Measurements from ENCODE around the gene COL11A2. TPM values are rescaled to one million over a fixed set of nuclear protein-coding genes. Genes with fewer than 3 reads are reported as not detected.
"Not testable (repeated sequence)": the region's sequence is repeated elsewhere in the genome, so short reads cannot be mapped to it uniquely, and the experiment has no call there.

Gene COL11A2
- 5.3 TPM for polyA plus RNA-seq
- long read RNA-seq, donor 1: 0 reads
- long read RNA-seq, donor 2, partial matches to known transcripts: 58 of 74 reads
- long read RNA-seq, donor 2, other reads (novel, unspliced or antisense): 16 of 74 reads
- long read RNA-seq, donor 3: 0 reads
- long read RNA-seq, donor 4: 0 reads
- long read RNA-seq, donor 5: 0 reads
- long read RNA-seq, donor 6: 0 reads
- long read RNA-seq, donor 7: 0 reads
- long read RNA-seq, donor 8: 0 reads
- long read RNA-seq, donor 9: 0 reads
- long read RNA-seq, donor 10: 0 reads
- long read RNA-seq, donor 11: 0 reads

GRCh38 chr6:33192105-33192646 lies at the start of gene COL11A2:
Gene COL11A2, minus strand, starts transcription at chr6:33192467. Its CDS starts 227 bp downstream, at chr6:33192240.
- H3K27ac ChIP-seq (ENCODE audit: low read length): no peak within 1 kb of the TSS
- WGBS (ENCODE audit: insufficient coverage, low lambda C conversion rate): no CpG with 5 or more reads among the region's 35 CpGs
- H3K27me3 ChIP-seq (ENCODE audit: control insufficient read depth, insufficient read depth, low read length): peaks cover 34% of the 10 kb centered on the region
- peaks cover 34% of the 10 kb centered on the region for H3K36me3 ChIP-seq (ENCODE audit: control insufficient read depth, insufficient read depth, low read length)
- peaks cover 13% of the 10 kb centered on the region for H3K4me1 ChIP-seq (ENCODE audit: control insufficient read depth, insufficient read depth, low read length)
- DNase-seq: no peak
- peak within 1 kb of the TSS; percentile 11 for H3K4me3 ChIP-seq (ENCODE audit: low read length)
- peaks cover 3% of the 10 kb centered on the region for H3K9me3 ChIP-seq (ENCODE audit: control insufficient read depth, low read depth, low read length)

DNA sequence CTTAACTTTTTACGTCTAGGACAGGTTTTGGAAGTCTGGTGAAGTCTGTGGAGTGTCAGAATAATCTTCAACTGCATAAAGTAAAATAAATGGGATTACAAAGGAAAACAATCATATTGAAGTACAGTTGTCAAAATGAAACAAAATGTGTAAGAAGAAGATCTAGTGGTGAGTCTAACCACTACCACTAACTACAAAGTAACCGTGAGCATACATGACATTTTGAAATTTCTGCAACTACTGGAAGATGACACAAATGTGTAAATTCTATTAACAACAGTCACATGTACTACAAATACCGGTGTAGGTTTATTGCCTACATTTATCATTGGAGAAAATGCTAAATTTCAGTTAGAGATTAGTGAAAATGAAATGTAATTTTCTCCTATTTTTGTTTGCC lies 49.7 kb upstream of the COL11A2 start:
- Histone ChIP-seq H3K27me3 (ENCODE audit: control insufficient read depth, insufficient read depth, low read length) (peaks cover 13% of the 10 kb centered on the region), H3K27ac (ENCODE audit: low read length) (no peak overlapping the region), H3K36me3 (ENCODE audit: control insufficient read depth, insufficient read depth, low read length) (no peaks in the 10 kb centered on the region), H3K4me1 (ENCODE audit: control insufficient read depth, insufficient read depth, low read length) (no peaks in the 10 kb centered on the region), H3K4me3 (ENCODE audit: low read length) (no peak overlapping the region), H3K9me3 (ENCODE audit: control insufficient read depth, low read depth, low read length) (no peaks in the 10 kb centered on the region)
- no peak for DNase-seq
- 67% methylated on average over 1 of the region's 3 CpGs for WGBS (ENCODE audit: insufficient coverage, low lambda C conversion rate)

GRCh38 chr6:33237741-33238140 lies 45.5 kb upstream of the COL11A2 start:
- DNase-seq: no peak
- H3K27me3 ChIP-seq (ENCODE audit: control insufficient read depth, insufficient read depth, low read length): peaks cover 24% of the 10 kb centered on the region
- no peak overlapping the region for H3K4me3 ChIP-seq (ENCODE audit: low read length)
- no peaks in the 10 kb centered on the region for H3K4me1 ChIP-seq (ENCODE audit: control insufficient read depth, insufficient read depth, low read length)
- no CpG with 5 or more reads among the region's 2 CpGs for WGBS (ENCODE audit: insufficient coverage, low lambda C conversion rate)
- no peaks in the 10 kb centered on the region for H3K36me3 ChIP-seq (ENCODE audit: control insufficient read depth, insufficient read depth, low read length)
- no peaks in the 10 kb centered on the region for H3K9me3 ChIP-seq (ENCODE audit: control insufficient read depth, low read depth, low read length)
- H3K27ac ChIP-seq (ENCODE audit: low read length): no peak overlapping the region

DNA sequence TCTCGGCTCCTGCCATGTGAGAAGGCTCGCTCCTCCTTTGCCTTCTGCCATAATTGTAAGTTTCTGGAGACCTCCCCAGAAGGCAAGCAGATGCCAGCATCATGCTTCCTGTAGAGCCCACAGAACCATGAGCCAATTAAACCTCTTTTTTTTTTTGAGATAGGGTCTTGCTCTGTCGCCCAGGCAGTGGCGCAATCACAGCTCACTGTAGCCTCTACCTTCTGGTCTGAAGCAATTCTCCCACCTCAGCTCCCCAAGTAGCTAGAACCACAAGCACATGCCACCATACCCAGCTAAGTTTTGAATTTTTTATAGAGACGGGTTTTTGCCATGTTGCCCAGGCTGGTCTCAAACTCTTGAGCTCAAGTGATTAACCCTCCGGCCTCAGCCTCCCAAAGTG lies 44.6 kb upstream of the COL11A2 start:
- H3K27ac ChIP-seq (ENCODE audit: low read length): no peak overlapping the region
- H3K36me3 ChIP-seq (ENCODE audit: control insufficient read depth, insufficient read depth, low read length): no peaks in the 10 kb centered on the region
- no peak for DNase-seq
- no peak overlapping the region for H3K4me3 ChIP-seq (ENCODE audit: low read length)
- no CpG with 5 or more reads among the region's 6 CpGs for WGBS (ENCODE audit: insufficient coverage, low lambda C conversion rate)
- peaks cover 28% of the 10 kb centered on the region for H3K27me3 ChIP-seq (ENCODE audit: control insufficient read depth, insufficient read depth, low read length)
- no peaks in the 10 kb centered on the region for H3K4me1 ChIP-seq (ENCODE audit: control insufficient read depth, insufficient read depth, low read length)
- H3K9me3 ChIP-seq (ENCODE audit: control insufficient read depth, low read depth, low read length): no peaks in the 10 kb centered on the region

DNA sequence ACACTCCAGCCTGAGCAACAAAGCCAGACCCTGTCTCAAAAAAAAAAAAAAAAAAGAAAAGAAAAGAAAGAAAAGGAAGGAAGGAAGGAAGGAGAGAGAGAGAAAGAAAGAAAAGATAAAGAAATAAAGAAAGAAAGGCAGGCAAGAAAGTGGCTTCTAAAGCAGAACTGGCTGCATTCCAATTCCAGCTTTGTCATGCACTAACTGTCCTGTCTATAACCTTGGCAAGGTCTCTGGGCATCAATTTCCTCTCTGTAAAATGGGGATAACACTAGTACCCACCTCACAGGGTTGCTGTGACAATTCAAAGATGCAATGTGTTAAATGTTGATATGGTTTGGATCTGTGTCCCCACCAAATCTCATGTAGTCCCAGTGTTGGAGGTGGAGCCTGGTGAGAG lies 44.1 kb upstream of the COL11A2 start:
- H3K27ac ChIP-seq (ENCODE audit: low read length): no peak overlapping the region
- no peak overlapping the region for H3K4me3 ChIP-seq (ENCODE audit: low read length)
- no peaks in the 10 kb centered on the region for H3K9me3 ChIP-seq (ENCODE audit: control insufficient read depth, low read depth, low read length)
- no peaks in the 10 kb centered on the region for H3K4me1 ChIP-seq (ENCODE audit: control insufficient read depth, insufficient read depth, low read length)
- no peak for DNase-seq
- H3K27me3 ChIP-seq (ENCODE audit: control insufficient read depth, insufficient read depth, low read length): peaks cover 28% of the 10 kb centered on the region
- no peaks in the 10 kb centered on the region for H3K36me3 ChIP-seq (ENCODE audit: control insufficient read depth, insufficient read depth, low read length)

- peaks cover 28% of the 10 kb centered on the region for H3K27me3 ChIP-seq (ENCODE audit: control insufficient read depth, insufficient read depth, low read length)
- H3K9me3 ChIP-seq (ENCODE audit: control insufficient read depth, low read depth, low read length): no peaks in the 10 kb centered on the region
- no peak overlapping the region for H3K4me3 ChIP-seq (ENCODE audit: low read length)
- no peaks in the 10 kb centered on the region for H3K4me1 ChIP-seq (ENCODE audit: control insufficient read depth, insufficient read depth, low read length)
- no peak for DNase-seq
- no peak overlapping the region for H3K27ac ChIP-seq (ENCODE audit: low read length)
- H3K36me3 ChIP-seq (ENCODE audit: control insufficient read depth, insufficient read depth, low read length): no peaks in the 10 kb centered on the region
- WGBS (ENCODE audit: insufficient coverage, low lambda C conversion rate): 7% methylated on average over 3 of the region's 6 CpGs
Observed at GRCh38 chr6:33235221-33235634, 43.0 kb upstream of the COL11A2 start.

DNA sequence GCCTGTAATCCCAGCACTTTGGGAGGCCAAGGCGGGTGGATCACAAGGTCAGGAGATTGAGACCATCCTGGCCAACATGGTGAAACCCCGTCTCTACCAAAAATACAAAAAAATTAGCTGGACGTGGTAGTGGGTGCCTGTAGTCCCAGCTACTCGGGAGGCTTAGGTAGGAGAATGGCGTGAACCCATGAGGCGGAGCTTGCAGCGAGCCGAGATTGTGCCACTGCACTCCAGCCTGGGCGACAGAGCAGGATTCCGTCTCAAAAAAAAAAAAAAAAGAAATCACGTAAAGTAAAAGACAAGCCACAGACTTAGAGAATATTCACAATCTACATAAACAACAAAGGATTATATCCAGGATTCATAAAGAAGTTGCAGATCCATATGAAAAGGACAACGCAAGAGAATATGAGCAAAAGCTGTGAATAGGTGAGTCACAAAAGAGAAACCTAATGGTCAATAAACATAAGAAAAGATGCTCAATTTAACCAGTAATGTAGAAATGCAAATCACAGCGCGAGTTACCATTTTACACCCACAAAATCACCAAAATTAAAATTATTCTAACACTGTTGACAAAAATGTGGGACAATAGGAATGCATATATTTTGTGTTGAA lies 34.3 kb upstream of the COL11A2 start:
- DNase-seq; H3K27ac ChIP-seq (ENCODE audit: low read length); H3K4me3 ChIP-seq (ENCODE audit: low read length); H3K9me3 ChIP-seq (ENCODE audit: control insufficient read depth, low read depth, low read length); H3K36me3 ChIP-seq (ENCODE audit: control insufficient read depth, insufficient read depth, low read length); H3K4me1 ChIP-seq (ENCODE audit: control insufficient read depth, insufficient read depth, low read length): not testable (repeated sequence)
- WGBS (ENCODE audit: insufficient coverage, low lambda C conversion rate): no CpG with 5 or more reads among the region's 14 CpGs
- H3K27me3 ChIP-seq (ENCODE audit: control insufficient read depth, insufficient read depth, low read length): peaks cover 19% of the 10 kb centered on the region

DNA sequence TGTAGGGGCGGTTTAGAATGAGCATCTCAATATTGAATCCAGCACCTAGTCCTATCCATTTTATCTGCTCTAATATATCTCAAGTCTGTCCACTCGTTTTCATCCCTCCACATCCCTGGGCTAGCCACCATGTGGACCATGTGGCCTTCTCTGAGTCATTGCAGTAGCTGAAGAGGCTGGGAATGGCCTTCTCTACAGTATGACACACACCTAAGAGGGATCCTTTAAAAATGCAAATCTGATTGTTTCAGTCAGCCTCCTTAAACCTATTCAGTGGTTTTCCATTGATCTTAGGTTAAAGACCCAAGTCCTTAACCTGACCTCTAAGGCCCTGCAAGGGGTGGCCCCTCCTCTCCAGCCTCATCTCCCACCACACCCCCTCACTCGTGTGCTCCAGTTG lies 25.4 kb upstream of the COL11A2 start:
- Histone ChIP-seq H3K27ac (ENCODE audit: low read length) (no peak overlapping the region), H3K4me1 (ENCODE audit: control insufficient read depth, insufficient read depth, low read length) (peaks cover 8% of the 10 kb centered on the region), H3K4me3 (ENCODE audit: low read length) (no peak overlapping the region), H3K36me3 (ENCODE audit: control insufficient read depth, insufficient read depth, low read length) (no peaks in the 10 kb centered on the region), H3K27me3 (ENCODE audit: control insufficient read depth, insufficient read depth, low read length) (peaks cover 38% of the 10 kb centered on the region), H3K9me3 (ENCODE audit: control insufficient read depth, low read depth, low read length) (no peaks in the 10 kb centered on the region)
- no peak for DNase-seq
- WGBS (ENCODE audit: insufficient coverage, low lambda C conversion rate): no CpG with 5 or more reads among the region's 3 CpGs

- no peak overlapping the region for H3K4me3 ChIP-seq (ENCODE audit: low read length)
- no peak for DNase-seq
- peaks cover 9% of the 10 kb centered on the region for H3K4me1 ChIP-seq (ENCODE audit: control insufficient read depth, insufficient read depth, low read length)
- no CpG with 5 or more reads among the region's 6 CpGs for WGBS (ENCODE audit: insufficient coverage, low lambda C conversion rate)
- H3K27ac ChIP-seq (ENCODE audit: low read length): no peak overlapping the region
- H3K9me3 ChIP-seq (ENCODE audit: control insufficient read depth, low read depth, low read length): no peaks in the 10 kb centered on the region
- H3K27me3 ChIP-seq (ENCODE audit: control insufficient read depth, insufficient read depth, low read length): peaks cover 39% of the 10 kb centered on the region
- H3K36me3 ChIP-seq (ENCODE audit: control insufficient read depth, insufficient read depth, low read length): peaks cover under 1% of the 10 kb centered on the region
Observed at GRCh38 chr6:33217246-33217645, 25.0 kb upstream of the COL11A2 start.

DNA sequence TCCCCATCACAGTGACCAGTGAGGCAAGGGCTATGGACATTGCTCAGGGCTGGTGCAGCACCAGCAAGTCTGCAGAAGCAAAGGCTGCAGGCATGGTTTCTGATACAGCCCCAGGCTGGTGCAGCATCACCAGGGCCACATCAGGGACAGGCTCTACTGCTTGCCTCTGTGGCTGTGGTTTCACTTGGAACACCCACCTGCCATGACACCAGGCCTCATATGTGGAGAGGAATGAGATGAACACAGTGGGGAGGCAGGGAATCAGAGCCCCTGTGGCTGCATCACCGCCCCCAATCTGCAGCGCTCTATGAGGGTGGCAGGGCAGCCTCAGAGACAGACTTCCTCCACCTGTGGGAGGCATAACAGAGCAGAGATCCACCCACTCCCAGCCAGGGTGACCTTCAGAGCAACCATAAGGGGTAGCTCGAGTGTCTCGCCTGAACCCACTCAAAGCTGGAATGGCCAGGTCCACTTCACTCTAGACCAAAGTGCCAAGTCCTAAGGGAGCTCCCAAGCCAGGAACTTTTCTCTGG lies 23.9 kb upstream of the COL11A2 start:
- Histone ChIP-seq H3K36me3 (ENCODE audit: control insufficient read depth, insufficient read depth, low read length) (peaks cover 8% of the 10 kb centered on the region), H3K27me3 (ENCODE audit: control insufficient read depth, insufficient read depth, low read length) (peaks cover 38% of the 10 kb centered on the region)
- no CpG with 5 or more reads among the region's 4 CpGs for WGBS (ENCODE audit: insufficient coverage, low lambda C conversion rate)

More for the DNA sequence above, 23.9 kb upstream of the COL11A2 start:
- DNase-seq: no peak
- no peak overlapping the region for H3K27ac ChIP-seq (ENCODE audit: low read length)
- peaks cover 9% of the 10 kb centered on the region for H3K4me1 ChIP-seq (ENCODE audit: control insufficient read depth, insufficient read depth, low read length)
- H3K9me3 ChIP-seq (ENCODE audit: control insufficient read depth, low read depth, low read length): no peaks in the 10 kb centered on the region
- no peak overlapping the region for H3K4me3 ChIP-seq (ENCODE audit: low read length)
